Urinary bladder (tissue), 4 donors: ENCODE data around the gene ZSWIM1. TPM values are rescaled to one million over a fixed set of nuclear protein-coding genes. Genes with fewer than 3 reads are reported as not detected.
A peak's percentile ranks its signal among the peaks of the same experiment; 100 is the strongest.

ENCODE experiments used
- DNase-seq: peaks from one replicate; pipeline ENCODE4 v3.0.0-alpha.2; 2015; ENCODE audit errors: extremely low spot score
- H3K27ac ChIP-seq: one replicate; pipeline ENCODE4 v1.5.1; 2013; ENCODE audit warnings: low read depth, mild to moderate bottlenecking, moderate library complexity
- H3K36me3 ChIP-seq: one replicate; pipeline ENCODE4 v1.6.1; 2013; ENCODE audit warnings: mild to moderate bottlenecking, moderate library complexity; ENCODE audit not compliant: insufficient read depth
- H3K4me1 ChIP-seq: one replicate; pipeline ENCODE4 v1.6.1; 2013; ENCODE audit warnings: mild to moderate bottlenecking, moderate library complexity; ENCODE audit not compliant: insufficient read depth
- H3K4me3 ChIP-seq: one replicate; pipeline ENCODE4 v1.5.1; 2013; ENCODE audit warnings: low read depth, low read length
- WGBS: extraction: QIAGEN DNeasy Blood & Tissue Kit; methylation state at CpG from one replicate; pipeline ENCODE4 v1.1.7; 2013; 5-methylcytosine and 5-hydroxymethylcytosine counted together
- polyA plus RNA-seq: library from polyadenylated mRNA; stranded (reverse); fragments of 200-250 nt; gene quantifications from one replicate; pipeline ENCODE4 v1.2.3, GENCODE V29; 2013
- total RNA-seq: library from RNA; depleted of rRNA; stranded (reverse); fragments of >200 nt; gene quantifications from one replicate; pipeline ENCODE4 v1.2.3, GENCODE V29; 2014
- donor health status: healthy with polysubstance abuse.
- donor health status: healthy.

Gene ZSWIM1
- total and polyA plus RNA-seq, 2 donors: 4.6 to 6.9 TPM

DNA sequence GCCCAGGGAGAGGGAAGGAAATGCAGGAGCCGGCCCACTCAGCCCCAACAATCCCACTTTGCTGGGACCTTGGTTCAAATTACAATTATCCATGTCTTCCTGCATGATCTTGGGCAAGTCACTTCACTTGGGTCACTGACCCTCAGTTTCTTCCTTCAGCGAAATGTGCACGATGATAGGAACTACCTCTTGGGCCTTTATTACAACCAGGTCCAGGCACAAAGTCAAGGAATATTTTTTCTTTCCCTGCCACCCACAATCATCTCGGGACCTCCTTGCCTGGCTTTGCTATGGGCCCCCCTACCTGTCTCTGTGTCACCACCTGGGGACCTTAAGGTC is 31.3 kb downstream of the ZSWIM1 start:
- H3K27ac ChIP-seq: no peak overlapping the region

DNA sequence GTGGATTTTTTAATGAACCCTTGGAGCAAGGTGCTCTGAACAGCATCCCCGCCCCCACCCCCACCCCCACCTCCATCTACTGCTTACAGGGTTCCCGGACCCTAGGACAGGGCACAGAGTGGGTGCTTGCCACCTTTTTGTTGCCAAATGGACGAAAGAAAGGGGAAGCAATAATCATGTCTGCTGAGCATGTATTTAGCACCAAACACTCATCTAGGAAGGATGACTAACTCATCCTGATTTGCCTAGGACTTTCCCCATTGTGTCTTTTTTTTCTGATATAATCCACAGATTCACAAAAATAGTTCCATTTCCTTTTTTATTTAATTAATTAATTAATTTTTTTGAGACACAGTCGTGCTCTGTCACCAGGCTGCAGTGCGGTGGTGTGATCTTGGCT is 32.1 kb downstream of the ZSWIM1 start:
- Histone ChIP-seq H3K4me3 (no peak overlapping the region), H3K27ac (no peak overlapping the region), H3K4me1 (no peaks in the 10 kb centered on the region), H3K36me3 (no peaks in the 10 kb centered on the region)
- 53% methylated on average over 5 of the region's 5 CpGs for WGBS
- DNase-seq: no peak

More for the DNA sequence above, 31.3 kb downstream of the ZSWIM1 start:
- Histone ChIP-seq H3K36me3 (no peaks in the 10 kb centered on the region), H3K4me1 (no peaks in the 10 kb centered on the region), H3K4me3 (peak overlapping the region; percentile 41)
- 15% methylated on average over 4 of the region's 4 CpGs for WGBS
- DNase-seq: no peak

DNA sequence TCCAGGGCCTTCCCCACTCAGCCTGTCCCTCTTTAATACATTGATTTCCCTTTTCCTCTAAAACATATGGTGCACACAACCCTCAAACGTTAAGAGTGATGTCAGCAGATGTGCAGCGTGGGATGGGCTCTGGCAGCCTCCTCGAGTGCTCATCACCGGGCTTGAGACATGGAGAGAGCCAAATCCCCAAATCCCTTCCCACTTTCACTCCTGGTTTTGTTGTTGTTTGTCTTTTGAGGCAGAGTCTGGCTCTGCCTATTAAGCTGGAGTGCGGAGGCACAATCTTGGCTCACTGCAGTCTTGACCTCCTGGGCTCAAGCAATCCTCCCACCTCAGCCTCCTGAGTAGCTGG is 36.7 kb downstream of the ZSWIM1 start:
- Histone ChIP-seq H3K27ac (no peak overlapping the region), H3K4me3 (no peak overlapping the region), H3K36me3 (no peaks in the 10 kb centered on the region), H3K4me1 (no peaks in the 10 kb centered on the region)
- peak; percentile 53 for DNase-seq
- 37% methylated on average over 5 of the region's 5 CpGs for WGBS

DNA sequence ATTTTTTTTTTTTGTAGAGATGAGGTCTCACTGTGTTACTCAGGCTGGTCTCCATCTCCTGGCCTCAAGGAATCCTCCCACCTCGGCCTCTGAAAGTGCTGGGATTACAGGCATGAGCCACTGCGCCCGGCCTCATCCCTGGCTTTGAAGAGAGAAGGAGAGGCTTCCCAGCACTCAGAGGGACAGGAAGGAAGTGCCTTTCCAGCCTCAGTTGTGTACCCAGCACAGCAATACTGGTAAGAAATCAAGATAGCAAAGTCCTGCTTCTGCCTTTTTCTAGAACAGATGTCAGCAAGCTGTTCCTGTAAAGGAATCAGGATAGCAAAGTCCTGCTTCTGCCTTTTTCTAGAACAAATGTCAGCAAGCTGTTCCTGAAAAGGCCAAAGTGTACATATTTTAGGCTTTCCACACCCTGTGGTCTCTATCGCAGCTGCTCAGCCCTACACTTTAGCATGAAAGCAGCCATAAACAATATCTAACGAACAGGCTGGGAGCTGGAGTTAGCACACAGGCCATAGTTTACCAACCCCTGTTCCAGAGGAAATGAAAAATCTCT is 37.2 kb downstream of the ZSWIM1 start:
- H3K4me3 ChIP-seq: no peak overlapping the region
- WGBS: 40% methylated on average over 5 of the region's 5 CpGs
- H3K4me1 ChIP-seq: no peaks in the 10 kb centered on the region
- H3K36me3 ChIP-seq: no peaks in the 10 kb centered on the region
- peak overlapping the region; percentile 46 for H3K27ac ChIP-seq
- DNase-seq: no peak

DNA sequence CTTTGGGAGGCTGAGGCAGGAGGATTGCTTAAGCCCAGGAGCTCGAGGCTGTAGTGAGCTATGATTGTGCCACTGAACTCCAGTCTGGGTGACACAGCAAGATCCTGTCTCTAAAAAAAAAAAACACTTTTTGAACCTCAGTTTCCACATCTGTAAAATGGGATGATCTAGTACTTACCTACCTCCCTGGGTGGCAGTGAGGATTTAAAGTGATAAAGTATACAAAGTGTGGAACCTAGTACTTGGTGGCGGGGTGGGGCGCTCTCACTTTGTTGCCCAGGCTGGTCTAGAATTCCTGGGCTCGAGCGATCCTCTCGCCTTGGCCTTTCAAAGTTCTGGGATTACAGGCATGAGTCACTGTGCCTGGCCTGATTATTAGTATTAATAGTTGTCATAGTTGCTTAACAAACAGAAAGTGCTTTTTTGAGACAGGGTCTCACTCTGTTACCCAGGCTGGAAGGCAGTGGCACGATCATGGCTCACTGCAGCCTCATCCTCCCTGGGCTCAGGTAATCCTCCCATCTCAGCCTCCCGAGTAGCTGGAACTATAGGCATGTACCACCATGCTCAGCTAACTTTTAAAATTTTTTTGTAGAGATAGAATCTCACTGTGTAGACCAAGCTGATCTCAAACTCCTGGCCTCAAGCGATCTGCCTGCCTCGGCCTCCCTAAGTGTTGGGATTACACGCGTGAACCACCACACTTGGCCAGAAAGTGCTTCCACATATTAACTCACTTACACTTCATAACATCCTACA is 37.9 kb downstream of the ZSWIM1 start:
- WGBS: 78% methylated on average over 12 of the region's 12 CpGs
- peak overlapping the region; percentile 27 for H3K27ac ChIP-seq
- no peak overlapping the region for H3K4me3 ChIP-seq
- no peaks in the 10 kb centered on the region for H3K36me3 ChIP-seq
- DNase-seq: no peak
- no peaks in the 10 kb centered on the region for H3K4me1 ChIP-seq

DNA sequence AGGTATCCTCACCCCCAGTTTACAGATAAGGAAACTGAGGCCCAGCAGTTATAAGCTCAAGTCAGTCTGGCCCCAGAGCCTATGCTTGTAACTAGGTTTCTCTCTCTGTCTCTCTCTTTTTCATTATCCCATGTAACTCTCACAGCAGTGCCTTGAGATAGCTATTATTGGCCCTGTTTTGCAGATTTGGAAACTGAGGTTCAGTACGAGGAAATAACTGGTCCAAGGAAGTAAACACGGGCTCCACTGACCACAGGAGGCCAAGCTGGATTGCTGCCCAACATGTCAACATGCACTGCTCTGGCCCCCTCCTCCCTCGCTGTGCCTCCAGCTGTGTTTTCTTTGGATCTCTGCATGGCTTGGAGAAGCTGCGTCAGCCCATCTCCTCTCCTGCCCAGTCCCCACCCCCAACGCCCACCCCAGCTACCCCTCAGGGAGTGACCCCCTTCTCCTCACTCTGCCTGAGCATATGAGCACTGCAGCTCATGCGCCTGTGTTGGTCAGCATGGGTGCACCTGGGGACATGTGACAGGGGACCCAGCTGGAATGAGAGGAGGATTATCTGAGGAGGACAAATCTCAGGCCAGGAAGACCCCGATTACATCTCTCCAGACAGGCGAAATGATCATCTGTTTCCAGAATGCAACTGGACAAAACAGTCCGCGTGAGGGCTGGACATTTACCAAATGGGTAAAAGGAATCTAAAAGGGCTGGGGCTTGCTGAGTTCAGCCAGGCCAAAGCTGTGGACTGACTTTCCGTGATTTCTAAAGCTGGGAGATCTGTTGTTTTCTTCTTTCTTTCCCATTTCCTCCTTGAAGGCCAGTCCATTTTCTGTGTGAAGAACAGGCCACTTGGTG is 38.7 kb downstream of the ZSWIM1 start:
- H3K36me3 ChIP-seq: no peaks in the 10 kb centered on the region
- DNase-seq: peak; percentile 48
- H3K4me3 ChIP-seq: no peak overlapping the region
- no peaks in the 10 kb centered on the region for H3K4me1 ChIP-seq
- whole genome bisulfite sequencing: 35% methylated on average over 11 of the region's 11 CpGs
- no peak overlapping the region for H3K27ac ChIP-seq

DNA sequence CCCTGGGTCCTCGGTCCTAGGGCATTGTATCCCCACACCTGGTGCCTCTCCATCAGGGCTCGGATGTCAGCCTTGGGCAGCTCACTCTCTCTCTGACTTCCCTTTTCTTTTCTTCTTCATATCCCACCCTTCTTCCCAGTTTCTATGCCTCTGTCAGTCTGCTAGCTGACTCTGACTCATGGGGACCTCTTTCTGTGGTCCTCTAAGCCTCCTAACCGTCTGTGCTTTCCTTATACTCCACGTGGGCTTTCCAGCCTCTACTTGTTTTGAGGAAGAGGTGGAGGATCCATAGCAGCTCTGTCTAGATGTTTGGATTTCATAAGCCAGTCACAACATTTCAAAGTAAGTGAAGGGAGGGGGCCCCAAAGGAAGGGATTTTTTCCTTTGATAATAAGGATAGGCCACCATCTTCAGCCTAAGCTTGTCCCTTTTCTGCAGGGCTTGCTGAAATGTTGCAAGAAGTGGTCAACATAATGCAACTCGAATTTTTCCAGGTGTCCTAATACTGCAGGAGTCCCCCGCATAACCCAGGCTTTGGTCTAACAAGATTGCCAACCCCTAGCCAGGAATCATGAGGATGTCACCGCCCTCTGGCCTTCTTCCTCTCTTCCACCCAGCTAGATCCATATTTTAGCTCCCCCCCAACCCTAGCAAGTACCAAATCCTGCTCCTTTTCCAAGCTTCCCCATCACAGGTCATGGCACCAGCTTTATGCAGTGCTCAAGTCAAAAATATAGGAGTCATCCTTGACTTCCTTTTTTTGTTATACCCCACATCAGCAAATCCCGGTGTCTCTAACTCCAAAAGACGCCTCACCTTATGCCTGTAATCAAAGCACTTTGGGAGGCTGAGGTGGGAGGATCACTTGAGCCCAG is 39.7 kb downstream of the ZSWIM1 start:
- Histone ChIP-seq H3K27ac (no peak overlapping the region), H3K4me1 (no peaks in the 10 kb centered on the region), H3K36me3 (no peaks in the 10 kb centered on the region), H3K4me3 (no peak overlapping the region)
- 71% methylated on average over 9 of the region's 9 CpGs for WGBS
- no peak for DNase-seq

DNA sequence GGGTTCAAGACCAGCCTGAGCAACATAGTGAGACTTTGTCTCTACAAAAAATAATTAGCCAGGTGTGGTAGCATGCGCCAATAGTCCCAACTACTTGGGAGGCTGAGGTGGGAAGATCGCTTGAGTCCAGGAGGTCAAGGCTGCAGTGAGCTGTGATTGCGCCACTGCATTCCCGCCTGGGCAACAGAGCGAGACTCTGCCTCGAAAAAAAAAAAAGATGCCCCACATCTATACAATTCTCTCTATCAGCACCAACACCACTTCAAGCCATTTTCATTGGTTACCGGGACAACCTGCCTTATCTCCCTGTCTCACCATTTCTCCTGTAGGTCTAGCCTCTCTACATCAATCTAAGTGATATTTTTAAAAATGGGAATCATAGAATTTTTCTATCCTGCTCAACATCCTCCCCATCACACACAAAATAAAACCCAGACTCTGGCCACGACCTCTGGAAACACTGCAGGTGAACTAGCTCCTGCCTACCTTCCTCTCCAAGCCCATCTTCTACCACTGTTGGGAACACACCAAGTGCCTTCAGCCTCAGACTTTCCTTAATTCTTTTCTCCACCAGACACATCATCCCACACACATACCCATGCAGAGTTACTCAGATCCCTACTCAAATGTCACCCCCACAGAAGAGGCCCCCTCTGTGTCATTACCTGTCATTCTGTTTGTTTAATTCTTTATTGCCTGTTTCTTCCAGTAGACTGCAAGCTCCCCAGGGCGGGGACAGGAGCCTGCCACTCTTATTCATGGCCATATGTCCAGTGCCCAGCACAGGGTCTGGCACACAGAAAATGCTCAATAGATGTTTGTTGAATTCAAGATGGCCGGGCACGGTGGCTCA is 40.5 kb downstream of the ZSWIM1 start:
- Histone ChIP-seq H3K4me1 (no peaks in the 10 kb centered on the region), H3K27ac (no peak overlapping the region), H3K4me3 (no peak overlapping the region), H3K36me3 (no peaks in the 10 kb centered on the region)
- DNase-seq: no peak
- 87% methylated on average over 11 of the region's 11 CpGs for WGBS

DNA sequence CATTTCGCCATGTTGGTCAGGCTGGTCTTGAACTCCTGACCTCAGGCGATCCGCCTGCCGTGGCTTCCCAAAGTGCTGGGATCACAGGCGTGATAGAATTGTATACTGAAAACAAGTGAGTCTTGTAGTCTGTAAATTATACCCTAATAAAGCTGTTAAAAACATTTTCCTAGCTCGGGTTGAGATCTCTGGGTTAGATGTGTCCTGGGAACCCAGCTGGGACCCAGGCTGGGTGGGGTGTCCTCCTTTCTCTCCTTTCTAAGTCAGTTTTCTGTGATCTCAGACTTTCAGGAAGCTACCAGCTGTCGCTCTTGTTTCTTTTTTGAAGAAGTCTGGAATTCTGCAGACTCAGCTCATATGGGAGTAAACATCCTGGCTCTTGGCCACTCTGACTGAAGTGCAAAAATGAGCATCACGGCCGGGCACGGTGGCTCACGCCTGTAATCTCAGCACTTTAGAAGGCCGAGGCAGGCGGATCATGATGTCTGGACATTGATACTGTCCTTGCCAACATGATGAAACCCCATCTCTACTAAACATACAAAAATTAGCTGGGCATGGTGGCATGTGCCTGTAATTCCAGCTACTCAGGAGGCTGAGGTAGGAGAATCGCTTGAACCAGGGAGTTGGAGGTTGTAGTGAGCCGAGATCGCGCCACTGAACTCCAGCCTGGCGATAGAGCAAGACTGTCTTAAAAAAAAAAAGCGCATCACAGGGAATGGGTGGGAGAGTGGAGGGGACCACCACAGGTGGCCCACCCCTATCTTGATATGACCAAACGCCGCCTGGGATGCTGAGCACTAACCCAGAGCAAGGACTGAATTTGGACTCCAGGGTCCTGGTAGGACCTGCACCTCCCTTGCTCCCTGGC is 43.6 kb downstream of the ZSWIM1 start:
- H3K4me1 ChIP-seq: no peaks in the 10 kb centered on the region
- H3K4me3 ChIP-seq: no peak overlapping the region
- H3K27ac ChIP-seq: peak overlapping the region; percentile 41
- no peaks in the 10 kb centered on the region for H3K36me3 ChIP-seq
- WGBS: 38% methylated on average over 21 of the region's 21 CpGs
- peak; percentile 26 for DNase-seq

DNA sequence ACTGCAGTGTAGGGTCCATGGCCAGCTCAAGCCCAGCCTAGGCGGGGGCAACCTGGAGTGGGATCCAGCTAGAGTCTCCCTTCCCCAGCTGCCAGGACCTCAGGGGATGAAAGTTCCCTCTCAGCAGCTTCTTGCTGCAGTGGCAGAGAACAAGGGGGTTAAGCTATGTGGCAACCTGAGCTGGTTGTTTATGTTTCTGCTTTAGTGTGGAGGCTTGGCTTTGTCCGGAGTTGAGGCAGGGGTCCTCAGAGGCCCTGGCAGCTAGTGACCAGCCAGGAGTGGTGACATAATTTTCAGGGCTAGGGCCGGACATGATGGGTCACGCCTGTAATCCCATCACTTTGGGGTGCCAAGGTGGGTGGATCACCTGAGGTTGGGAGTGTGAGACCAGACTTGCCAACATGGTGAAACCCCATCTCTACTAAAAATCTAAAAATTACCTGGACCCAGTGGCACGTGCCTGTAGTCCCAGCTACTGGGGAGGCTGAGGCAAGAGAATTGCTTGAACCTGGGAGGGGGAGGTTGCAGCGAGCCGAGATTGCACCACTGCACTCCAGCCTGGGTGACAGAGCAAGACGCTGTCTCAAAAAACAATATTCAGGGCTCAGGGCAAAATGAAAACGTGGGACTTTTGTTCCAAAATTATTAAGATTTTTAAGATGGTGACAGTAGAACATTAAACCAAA is 44.9 kb downstream of the ZSWIM1 start:
- Histone ChIP-seq H3K27ac (no peak overlapping the region), H3K4me1 (no peaks in the 10 kb centered on the region), H3K4me3 (no peak overlapping the region), H3K36me3 (no peaks in the 10 kb centered on the region)
- DNase-seq: no peak
- 61% methylated on average over 9 of the region's 9 CpGs for WGBS

DNA sequence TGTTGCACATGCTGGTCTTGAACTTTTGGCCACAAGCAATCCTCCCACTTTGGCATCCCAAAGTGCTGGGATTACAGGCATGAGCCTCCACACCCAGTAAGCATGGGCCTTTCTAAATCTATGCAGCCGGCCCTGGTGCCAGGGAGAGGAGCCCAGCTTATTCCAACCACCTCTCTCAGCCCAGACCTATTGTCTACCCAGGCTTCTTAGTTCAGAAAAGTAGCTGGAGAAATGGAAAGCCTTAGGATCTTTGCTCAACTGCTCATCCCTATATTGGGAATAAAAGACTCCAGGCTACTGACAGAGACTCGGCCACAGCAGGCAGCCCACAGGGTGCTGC is 45.7 kb downstream of the ZSWIM1 start:
- 67% methylated on average over 2 of the region's 2 CpGs for whole genome bisulfite sequencing
- no peak for DNase-seq

More for the DNA sequence above, 45.7 kb downstream of the ZSWIM1 start:
- Histone ChIP-seq H3K4me3 (no peak overlapping the region), H3K36me3 (no peaks in the 10 kb centered on the region), H3K27ac (no peak overlapping the region), H3K4me1 (no peaks in the 10 kb centered on the region)
